GM06990 (cell line): ENCODE results near the gene DFFA.
A peak's percentile ranks its signal among the peaks of the same experiment; 100 is the strongest.

Experiments
- DNase-seq: peaks from one replicate; pipeline ENCODE4 v3.0.0-alpha.2; 2011; ENCODE audit not compliant: insufficient read length; ENCODE audit errors: extremely low read depth
- H3K27me3 ChIP-seq: replicated peaks from 2 replicates; pipeline ENCODE4 v1.6.0; 2011; ENCODE audit warnings: low read length; ENCODE audit not compliant: control insufficient read depth, insufficient read depth
- H3K36me3 ChIP-seq: 2 replicates; pipeline ENCODE4 v1.5.1; 2011; ENCODE audit warnings: low read length; ENCODE audit not compliant: control insufficient read depth, insufficient read depth
- H3K4me3 ChIP-seq: replicated peaks from 2 replicates; pipeline ENCODE4 v1.5.1; 2011; ENCODE audit warnings: low read depth, mild to moderate bottlenecking, control low read depth, low read length
- CTCF ChIP-seq: IDR thresholded peaks from 2 replicates; pipeline ENCODE4 v1.5.1; 2011; ENCODE audit warnings: low read length, control low read depth, mild to moderate bottlenecking, inconsistent platforms; ENCODE audit not compliant: insufficient read depth, poor library complexity, severe bottlenecking

Gene DFFA

DNA sequence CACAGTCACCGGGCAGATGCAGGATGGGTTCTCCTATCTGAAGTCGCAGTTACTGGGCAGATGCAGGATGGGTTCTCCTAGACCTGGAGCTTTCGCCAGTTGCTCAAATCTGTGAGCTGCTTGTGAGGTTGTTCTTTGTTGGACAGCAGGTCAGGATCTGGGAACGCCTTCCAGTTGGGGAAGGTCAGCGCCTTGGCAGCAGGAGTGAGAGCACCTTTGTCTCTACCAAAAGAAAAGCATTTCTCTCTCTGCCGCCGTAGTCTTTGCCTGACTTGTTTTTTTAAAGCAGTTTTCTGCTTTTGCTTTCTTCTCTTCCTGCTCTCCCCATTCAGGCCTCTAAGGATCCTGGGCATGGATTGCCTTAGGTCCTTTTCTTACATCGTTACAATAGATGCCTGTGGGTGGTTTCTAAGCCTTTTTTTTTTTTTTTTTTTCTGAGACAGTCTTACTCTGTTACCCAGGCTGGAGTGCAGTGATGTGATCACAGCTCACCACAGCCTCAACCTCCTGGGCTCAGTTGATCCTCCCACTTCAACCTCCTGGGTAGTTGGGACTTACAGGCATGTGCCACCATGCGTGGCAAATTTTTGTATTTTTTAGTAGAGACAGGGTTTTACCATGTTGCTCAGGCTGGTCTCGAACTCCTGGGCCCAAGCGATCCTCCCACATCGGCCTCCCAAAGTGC is 18.1 kb upstream of the DFFA start:
- no peaks in the 10 kb centered on the region for H3K36me3 ChIP-seq
- no peaks in the 10 kb centered on the region for H3K27me3 ChIP-seq
- DNase-seq, result no peak
- no peak for TF ChIP-seq CTCF
- H3K4me3 ChIP-seq, result no peak overlapping the region

GRCh38 chr1:10489291-10490055 is 17.1 kb upstream of the DFFA start:
- Histone ChIP-seq H3K36me3 (peaks cover 3% of the 10 kb centered on the region), H3K27me3 (no peaks in the 10 kb centered on the region), H3K4me3 (no peak overlapping the region)
- TF ChIP-seq CTCF, result no peak
- DNase-seq, result no peak

- no peak for DNase-seq
- TF ChIP-seq CTCF, result no peak
- Histone ChIP-seq H3K27me3 (no peaks in the 10 kb centered on the region), H3K4me3 (no peak overlapping the region), H3K36me3 (peaks cover 3% of the 10 kb centered on the region)
Measured at GRCh38 chr1:10484521-10484920, 12.2 kb upstream of the DFFA start.

GRCh38 chr1:10480614-10481013 is 8.3 kb upstream of the DFFA start:
- peaks cover 3% of the 10 kb centered on the region for H3K36me3 ChIP-seq
- DNase-seq, result no peak
- no peaks in the 10 kb centered on the region for H3K27me3 ChIP-seq
- no peak for TF ChIP-seq CTCF
- no peak overlapping the region for H3K4me3 ChIP-seq

DNA sequence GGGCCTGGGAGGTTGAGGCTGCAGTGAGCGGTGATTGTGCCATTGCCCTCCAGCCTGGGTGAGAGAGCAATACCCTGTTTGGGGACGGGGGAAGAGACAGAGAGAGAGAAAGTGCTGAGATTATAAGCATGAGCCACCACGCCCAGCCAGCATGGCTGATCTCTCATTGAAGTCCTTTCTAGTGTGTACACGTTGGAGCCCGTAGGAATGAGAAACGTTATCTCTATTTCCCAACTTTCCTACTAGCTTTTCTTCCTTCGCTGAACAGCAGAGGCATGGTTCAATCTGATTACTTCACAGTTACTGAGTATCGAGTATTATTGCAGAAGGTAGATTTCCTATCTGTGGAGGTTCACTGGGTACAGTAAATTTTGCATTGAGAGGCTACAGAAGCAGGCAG is 7.0 kb upstream of the DFFA start:
- DNase-seq, result no peak
- Histone ChIP-seq H3K27me3 (no peaks in the 10 kb centered on the region), H3K36me3 (no peaks in the 10 kb centered on the region; the same call in 1 of the 2 replicates), H3K4me3 (no peak overlapping the region)
- TF ChIP-seq CTCF, result no peak

DNA sequence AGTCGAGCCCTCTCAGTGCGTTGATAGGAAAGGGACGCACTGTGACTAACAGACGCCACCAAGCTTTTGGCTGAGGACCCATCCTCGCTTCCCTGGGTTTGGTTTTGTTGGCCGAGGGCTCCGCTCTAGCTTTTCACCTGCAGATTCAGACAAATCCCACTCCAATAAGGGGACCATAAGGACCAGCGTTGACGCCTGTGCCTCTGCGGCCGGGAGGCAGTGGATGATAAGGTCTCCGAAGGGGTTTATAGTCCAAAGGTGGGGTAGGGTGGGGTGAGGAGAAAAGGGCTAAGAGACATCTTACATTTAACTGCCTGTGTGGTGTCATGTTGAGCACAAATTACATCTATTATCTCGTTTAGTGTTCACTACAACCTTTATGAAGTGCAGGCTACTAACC is 3.2 kb upstream of the DFFA start:
- no peak for DNase-seq
- no peaks in the 10 kb centered on the region for H3K27me3 ChIP-seq
- H3K36me3 ChIP-seq, result no peaks in the 10 kb centered on the region; the same call in 1 of the 2 replicates
- H3K4me3 ChIP-seq, result peak overlapping the region; percentile 76
- TF ChIP-seq CTCF, result no peak
